ENCODE results near the gene TNS3. TPM values are rescaled to one million over a fixed set of nuclear protein-coding genes. Genes with fewer than 3 reads are reported as not detected.

The TNS3 gene
- total RNA-seq, 1 donor = 67.3 TPM

DNA sequence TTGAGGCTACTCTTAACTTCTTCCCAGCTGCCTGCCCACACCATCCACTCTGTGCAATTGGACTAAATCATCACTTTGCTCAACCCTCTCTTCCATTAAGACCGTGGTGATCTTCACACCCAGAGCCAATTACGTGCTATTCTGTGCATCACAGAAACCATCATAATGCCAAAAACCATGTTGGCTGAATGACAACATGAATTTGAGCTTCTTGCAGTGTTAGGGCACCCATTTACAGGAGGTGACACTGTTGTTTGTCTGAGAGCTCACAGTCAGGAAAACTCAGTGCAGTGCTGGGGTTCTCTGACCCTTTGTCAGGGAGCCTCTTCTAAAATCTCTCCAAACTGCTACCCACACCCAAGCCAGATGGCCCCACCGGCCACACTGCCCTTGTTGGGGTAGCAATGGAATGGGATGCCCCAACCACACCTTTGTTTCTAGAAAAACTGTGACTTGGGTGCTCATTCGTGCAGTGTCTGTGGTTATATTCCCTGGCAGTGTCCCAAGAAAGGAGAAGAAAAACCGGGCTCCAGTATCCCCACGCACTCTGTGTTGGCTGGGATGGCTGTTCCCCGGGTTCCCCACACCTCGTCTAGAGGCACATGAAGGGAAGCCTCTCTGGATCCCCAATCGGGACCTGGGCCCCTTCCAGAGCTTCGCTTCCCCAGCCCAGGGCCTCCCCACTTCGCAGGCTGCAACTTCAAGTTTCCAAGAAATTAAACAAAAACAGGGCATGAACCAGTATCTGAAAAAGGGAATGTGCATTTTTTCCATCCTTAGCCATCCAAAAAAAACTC, 2.0 kb upstream of the TNS3 start:
- no peak for DNase-seq (ENCODE audit: low read depth in 2 of 3, low spot score in 2 of 3)

DNA sequence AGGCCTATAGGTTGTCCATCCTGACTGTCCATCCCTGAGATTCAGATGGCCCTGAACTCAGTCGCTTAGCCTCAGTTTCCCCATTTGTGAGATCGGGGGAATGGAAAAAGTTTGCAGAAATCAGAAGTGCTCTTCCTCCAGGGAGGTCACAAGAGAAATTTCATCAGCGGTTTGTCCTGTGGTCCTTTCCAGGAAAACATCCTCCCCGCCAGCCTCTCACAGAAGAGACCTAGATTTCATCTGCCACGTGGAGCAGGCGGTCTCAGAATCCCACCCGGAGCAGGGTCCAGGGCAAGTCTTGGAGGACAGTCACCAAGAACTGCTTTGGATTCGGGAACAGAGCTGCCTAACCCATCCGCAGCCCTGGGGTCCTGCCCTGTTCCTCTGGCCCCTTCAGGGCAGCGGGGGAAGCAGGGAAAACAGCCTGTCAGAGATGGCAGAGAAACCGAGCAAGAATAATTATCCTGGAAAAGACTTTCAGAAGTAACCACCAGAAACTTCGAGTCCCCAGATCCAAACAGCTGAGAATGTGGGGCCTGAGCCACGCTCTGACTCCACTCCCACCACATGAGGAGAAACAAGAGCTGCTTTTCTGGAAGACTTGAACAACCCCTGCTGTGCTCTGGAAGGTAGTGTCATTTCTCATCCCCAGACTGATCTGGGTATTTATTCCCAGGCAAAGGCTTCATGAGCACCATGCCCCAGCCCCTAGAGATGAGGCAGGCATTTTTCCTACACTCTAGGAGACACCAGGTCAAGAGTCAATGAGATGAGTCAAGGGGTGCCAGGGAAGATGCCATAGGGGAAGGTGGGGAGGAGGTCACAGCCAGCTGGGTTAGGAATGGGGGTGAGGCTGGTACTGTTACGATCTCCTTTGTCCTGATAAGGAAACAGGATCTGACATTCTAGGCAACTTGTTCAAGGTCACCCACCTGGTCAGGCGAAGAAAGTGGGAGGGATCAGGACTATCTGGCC, 1.1 kb upstream of the TNS3 start:
- DNase-seq (ENCODE audit: low read depth in 2 of 3, low spot score in 2 of 3) = no peak

DNA sequence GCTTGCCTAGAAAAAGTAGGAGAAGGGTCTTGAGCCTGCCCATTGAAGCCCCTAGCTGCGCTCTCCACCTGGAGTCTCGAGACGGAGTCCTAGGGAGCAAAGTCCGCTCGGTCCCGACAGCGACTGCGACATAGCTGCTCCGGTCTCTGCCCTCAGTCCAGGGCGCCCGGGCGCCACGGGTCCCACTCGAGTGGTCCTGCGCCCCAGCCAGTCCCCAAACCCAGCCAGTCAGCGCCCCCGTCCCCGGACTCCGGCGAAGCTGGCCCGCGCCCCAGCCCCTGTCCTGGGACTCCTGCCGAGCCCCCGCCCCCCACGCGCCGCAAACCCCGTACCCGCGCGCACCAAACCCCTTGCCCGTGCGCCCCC, 490 bp downstream of the TNS3 start:
- DNase-seq (ENCODE audit: low read depth in 2 of 3, low spot score in 2 of 3) = no peak

DNA sequence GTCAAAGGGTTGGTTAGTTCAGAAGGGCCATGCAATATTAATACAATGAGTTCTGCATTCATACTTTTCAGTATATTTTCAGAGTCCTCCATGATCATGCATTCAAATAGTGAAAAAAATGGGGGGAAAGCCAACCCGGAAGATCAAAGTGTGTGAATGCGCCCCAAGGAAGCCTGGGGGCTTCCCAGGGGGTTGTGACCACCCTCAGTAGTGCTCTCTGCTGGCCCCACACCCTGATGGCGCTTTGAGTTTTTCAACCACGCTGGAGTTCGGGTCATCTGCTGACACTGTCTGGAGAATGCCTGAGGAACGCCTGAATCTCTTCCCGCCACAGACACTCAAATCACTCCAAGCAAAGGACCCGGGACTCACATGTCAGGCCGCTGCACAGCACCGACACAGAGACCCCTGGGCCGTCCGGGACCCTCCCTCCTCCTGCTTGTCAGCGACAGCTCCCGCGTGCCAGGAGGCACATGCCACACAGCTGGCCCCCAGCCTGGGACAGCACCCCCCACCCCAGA, 1.0 kb downstream of the TNS3 start:
- DNase-seq (ENCODE audit: low read depth in 2 of 3, low spot score in 2 of 3) = no peak

DNA sequence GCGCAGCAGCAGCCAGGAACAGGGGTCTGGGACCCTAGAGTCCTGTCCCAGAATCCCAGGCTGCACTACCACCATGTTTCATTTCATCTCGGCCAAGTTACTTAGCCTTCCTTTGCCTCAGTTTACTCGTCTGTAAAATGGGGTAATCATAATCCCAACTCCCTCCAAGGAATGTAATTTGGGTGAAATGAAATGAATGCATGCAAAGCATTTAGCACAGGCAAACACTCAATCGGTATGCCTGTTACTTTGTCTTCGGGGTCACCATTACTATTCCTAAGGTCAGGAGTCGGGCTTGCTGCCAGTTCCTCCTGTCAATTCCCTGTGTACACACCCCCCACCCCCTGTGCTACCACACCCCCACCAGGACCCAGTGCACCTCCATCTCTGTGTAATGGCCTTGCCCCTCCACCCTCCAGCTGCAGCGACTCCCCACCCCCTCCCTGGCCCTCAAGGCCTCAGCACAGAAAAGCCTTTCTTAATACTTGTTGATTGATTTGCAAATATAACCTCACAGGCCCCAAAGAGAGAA, 1.7 kb downstream of the TNS3 start:
- DNase-seq (ENCODE audit: low read depth in 2 of 3, low spot score in 2 of 3) = no peak

DNA sequence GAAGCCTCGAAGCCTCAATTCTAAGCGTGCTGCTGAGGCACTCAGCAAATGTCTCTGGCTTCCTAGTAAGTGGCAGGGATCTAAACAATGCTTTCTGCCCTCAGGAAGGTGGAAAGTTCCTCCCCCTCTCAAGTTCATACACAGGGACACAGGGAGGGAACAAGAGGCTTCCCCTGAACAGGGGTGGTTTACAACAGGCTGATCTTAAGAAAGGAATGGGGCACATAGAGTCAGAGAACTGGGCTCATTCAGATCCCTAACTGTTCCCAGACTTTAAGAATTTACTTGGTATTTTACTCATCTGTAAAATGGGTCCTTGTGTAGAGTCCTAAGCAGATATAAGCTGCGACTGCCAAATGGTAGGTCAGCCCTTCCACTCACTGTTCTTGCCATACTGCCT, 2.5 kb downstream of the TNS3 start:
- DNase-seq (ENCODE audit: low read depth in 2 of 3, low spot score in 2 of 3) = no peak

DNA sequence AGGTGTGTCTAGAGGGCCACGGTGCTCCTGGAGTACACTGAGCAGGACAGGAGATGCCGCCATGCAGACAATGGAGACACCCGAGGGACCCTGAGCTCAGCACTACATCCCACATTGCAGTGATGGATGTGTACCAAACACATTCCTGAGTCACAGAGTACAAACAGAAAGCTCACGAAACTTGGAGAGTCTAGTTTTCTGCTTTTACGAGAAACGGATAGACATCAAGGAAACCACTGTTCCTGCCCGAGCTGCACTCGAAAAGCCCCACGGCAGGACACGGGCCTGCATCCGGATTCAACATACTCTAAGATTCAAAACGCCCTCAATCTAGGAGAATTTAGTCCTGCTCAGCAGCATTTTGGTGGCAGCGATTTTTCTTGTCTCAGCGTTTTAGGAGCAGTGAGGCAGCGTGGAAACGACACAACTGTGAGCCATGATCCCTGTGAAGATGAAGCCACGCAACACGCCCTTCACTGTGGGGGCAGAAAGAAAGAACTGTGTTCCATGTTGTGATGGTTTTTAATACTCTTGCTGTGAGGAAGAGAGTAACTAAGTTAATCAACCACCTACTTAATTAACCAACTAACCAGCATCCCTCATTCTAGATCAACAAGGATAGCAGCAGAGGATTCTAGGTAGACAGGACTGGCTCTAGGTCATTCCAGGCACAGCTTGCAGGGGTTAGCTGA, 3.2 kb downstream of the TNS3 start:
- DNase-seq (ENCODE audit: low read depth in 2 of 3, low spot score in 2 of 3) = peak in 2 of 3 donors; percentile 69 to 90

DNA sequence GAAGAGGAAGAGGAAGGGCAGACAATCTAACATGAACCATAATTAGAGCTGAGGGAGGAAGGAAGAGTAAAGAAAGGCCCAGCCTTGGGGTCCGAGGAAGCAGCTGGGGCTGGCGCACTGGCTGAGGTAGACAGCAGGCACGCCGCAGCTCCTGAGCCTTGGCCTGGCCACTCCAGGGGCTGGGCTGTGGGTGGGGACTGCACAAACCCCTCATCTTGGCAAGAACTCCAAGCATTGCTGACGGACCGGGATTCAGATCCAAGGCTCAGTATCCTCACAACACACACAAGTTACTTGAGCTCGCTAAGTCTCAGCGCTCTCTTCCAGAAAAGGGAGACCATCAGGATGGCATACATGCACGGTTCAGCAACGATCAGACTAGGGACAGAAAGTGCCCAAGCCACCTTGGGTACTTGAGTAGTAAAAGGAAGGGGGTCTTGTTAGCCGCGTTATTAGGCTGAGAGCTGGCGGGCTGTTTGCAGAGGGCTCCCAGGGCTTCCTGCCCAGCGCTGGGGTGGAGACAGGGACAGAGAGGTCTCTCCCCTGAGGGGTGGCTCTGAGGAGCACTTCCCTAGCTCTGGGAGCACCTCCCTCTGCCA, 4.5 kb downstream of the TNS3 start:
- peak in 1 of 3 donors; percentile 29 for DNase-seq (ENCODE audit: low read depth in 2 of 3, low spot score in 2 of 3)

DNA sequence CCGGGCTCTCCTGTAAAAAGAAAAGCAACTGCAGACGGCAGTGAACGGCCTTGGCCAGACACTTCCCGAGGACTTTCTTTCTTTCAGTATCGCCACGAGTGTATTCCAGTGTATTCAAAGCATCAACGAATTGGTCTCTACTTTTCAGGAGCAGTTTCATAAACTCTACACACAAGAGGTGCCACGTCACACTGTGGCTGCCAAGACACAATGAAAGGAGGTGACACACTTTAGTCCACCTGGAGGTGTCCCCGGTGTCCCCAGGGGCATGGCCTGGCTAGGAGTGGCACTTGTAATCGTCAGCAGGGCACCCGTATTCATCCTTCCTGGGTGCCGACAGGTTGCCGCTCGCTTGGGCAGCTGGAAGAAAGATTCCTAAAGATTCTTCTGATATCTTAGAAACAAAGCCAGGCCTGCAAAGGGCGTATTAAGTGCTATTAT, 5.0 kb downstream of the TNS3 start:
- DNase-seq (ENCODE audit: low read depth in 2 of 3, low spot score in 2 of 3) = no peak

DNA sequence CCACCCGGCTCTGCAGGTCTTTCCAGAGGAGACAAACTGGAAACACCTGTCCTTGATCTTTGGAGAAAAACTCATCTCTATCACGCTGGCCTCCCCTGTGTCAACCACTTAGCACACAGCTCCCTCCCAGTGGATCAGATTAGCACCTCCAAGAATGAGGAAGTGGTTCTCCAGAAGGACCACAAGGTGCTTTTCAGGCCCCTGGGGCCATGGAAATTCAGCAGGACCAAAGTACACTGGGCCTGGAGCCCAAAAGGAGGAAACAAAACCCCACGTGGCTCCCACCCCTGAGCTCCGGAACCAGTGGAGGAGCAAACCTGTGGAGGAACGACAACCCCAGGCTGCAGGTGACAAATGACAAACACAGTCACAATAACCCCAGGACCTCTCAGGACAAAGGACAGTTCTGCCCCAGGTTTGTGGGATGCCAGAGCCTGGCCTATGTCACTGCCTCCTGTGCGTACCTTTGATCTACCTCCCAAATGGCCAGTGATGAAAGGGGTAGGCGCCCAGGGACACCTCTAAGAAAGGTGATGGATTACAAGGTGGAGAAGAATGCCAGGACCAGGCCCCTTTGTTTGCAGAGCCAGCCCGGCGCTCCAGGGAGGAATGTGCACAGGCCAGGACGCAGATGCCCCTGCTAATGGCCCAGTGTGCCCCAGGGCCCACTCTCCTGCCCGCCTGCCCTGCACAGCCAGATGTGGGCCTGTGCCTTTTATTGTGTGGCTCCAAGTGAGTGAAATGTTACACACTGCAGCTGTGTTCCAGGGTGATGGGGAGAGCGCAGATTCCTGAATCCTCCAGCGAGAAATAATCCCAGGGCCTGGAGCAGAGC, 5.7 kb downstream of the TNS3 start:
- no peak for DNase-seq (ENCODE audit: low read depth in 2 of 3, low spot score in 2 of 3)

DNA sequence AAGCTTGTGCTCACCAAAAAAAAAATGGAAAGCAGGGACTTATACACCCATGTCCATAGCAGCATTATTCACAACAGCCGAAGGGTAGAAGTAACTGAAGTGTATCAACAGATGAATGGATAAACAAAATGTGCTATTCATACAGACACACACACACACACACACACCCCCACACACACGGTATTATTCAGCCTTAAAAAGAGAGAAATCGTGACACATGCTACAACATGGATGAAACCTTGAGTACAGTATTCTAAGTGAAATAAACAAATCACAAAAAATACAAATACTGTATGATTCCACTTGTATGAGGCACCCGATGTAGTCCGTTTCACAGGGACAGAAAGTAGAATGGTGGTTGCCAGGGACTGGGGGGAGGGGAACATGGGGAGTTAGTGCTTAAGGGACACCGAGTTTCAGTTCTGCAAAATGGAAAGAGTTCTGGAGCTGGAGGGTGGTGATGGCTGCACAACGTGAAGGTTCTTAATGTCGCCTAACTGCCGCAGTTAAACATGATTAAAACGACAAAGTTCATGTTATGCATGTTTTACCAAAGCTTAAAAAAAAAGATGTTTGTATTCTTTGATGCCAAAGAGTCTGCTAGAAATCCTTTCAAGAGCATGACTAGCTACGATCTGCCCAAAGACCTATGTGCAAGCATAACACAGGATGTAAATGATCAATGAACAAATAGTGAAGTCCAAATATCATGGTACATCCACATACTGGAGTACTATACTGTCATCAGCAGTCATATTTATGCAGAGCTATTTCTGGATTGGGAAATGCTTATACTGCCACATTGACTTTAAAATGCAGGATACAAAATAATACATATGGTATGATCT, 7.2 kb downstream of the TNS3 start:
- peak in 1 of 3 donors; percentile 43 for DNase-seq (ENCODE audit: low read depth in 2 of 3, low spot score in 2 of 3)

DNA sequence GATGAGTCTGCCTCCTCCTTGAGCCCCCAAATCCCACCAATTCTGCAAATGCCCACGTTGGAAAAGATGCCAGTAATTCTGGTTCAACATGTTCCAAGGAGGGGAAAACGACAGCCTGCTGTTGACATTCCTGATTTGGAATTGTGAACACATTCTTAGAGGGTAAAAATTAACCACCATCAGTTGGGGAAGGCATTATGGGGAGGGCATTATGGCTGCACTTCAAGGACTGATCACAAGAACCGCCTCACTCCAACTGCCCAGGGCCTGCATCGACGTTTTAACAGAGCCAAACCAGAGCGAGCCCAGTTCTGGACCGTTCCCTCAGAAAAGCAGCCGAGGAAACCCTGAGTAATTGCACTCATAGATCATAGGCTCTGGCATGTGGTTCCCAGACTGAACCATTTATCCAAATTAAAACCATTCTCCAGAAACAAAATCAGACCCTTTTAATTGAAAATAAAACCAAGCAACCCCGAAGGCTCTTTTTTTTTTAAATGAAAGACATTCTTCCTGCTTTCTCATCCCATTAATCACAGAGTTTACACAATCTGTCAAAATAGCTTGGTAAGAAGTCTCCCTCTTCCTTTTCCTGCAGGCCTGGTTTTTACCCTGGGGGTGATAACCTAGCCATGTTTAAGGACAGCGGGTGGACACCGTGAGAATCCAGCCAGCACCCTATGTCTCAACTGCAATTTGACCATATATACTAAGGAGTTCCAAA, 8.0 kb downstream of the TNS3 start:
- peak in 1 of 3 donors; percentile 52 for DNase-seq (ENCODE audit: low read depth in 2 of 3, low spot score in 2 of 3)

DNA sequence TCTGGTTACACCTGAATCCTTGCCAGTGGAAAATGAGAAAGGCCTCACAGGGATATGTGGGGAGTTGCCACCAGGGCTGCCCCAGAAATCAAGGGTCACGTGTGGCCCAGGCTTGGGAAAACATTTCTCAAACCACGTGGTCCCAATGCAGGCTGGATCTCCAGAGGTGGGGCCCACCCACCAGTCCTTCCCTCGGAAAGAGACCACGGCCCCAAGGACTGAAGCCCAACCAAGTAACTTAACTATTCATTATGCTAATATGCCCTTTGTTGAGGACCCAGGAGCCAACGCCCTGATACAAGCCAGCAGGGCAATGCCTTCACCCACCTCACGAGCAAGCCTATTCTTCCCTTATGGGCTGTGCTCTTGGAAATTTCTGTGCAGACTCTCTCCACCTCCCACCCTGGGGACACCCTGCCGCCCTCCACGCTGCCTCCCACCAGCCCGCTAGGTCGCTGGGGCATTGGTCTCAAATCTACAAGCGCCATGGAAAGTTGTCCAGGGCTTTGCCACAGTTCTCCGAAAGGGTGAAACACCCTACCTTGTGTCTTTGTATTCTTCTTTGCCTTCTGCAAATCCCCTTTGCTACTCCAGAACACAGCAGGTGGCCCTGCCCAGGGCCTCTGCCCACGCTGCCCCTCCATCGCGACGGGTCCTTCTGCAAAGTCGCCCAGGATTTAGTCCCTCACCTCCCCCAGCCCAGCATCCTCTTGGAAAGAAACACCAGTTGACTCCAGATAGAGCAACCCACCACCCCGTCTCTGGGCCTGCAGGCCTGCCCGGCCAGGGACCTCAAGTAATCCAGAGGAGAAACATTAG, 8.8 kb downstream of the TNS3 start:
- no peak for DNase-seq (ENCODE audit: low read depth in 2 of 3, low spot score in 2 of 3)

DNA sequence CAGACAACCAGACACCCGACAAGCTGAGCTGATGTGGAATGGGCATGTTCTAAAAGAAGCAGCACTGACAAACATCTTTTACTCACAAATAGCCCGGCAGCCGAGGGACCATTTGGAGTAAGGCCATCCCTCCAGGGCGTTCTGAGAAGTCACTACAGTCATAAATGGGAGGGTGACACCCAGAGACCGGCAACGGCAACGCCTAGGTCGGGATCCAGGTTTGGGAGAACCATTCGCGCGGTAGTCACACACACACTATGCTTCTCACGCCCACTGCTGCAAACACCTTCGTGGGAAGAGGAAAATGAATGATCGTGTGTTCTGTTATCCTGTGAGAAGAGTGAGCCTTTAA, 9.8 kb downstream of the TNS3 start:
- DNase-seq (ENCODE audit: low read depth in 2 of 3, low spot score in 2 of 3) = no peak

DNA sequence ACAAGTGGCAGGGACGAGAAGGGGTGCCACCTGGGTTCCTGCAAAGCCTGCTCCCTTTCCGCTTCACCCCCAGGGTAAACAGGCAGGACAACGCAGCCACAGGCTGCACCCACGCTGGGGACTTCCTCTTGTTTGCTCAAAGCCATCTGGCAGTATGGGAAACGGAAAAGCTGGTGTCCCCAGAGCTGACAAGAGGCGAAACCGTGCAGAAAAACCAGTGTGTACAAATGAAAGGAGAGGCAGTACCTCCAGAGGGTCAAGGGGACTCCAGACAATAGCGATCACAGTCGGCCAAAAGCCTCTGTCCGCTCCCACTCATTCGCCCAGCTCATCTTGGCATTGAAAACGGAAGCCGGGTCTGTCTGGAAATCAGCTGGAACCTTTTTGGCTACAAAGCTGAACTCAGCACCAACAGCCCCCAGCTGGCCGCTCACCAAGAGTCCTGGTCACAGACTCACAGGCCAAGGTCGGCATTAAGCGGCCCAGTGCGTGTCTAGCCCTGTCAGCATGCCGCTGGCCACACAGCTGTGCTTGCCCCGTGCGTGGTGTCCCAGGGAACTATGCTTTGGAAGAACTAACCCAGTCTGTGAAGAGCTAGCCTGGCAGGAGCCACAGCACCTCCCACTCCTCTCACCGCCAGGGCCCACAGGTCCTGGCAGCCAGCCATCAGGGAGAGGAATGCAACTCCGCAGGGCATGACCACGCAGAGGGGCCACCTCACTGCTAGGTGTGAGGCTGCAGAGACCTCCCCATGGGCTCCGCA, 10.4 kb downstream of the TNS3 start:
- peak in 2 of 3 donors; percentile 65 to 86 for DNase-seq (ENCODE audit: low read depth in 2 of 3, low spot score in 2 of 3)

DNA sequence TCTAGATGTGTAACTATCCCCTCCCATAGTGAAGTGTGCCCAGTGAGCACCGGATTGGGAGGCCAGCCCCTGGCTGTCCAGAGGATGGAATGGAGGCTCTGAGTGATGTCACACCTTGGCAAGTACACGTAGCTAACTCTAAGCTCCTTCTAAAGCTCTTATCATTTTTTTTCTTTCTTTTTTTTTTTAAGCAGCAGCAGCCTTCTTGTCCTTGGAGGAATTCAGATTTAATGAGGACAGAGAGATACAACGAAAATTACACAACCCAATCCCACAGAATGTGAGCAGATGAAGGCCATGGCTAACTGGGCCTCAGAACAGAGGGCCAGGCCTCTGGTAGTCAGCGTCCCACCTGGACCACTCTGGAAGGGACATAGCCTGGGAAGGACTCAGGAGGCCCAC, 11.3 kb downstream of the TNS3 start:
- DNase-seq (ENCODE audit: low read depth in 2 of 3, low spot score in 2 of 3) = no peak
